Tibial nerve (tissue), 4 donors: ENCODE measurements around the gene TENT4B. TPM values are rescaled to one million over a fixed set of nuclear protein-coding genes. Genes with fewer than 3 reads are reported as not detected.
A peak's percentile ranks its signal among the peaks of the same experiment; 100 is the strongest.

ENCODE experiments used
- DNase-seq, 2 donors: peaks; one replicate each; pipeline ENCODE4 v3.0.0-alpha.2; 2019; ENCODE audit warnings: low spot score in 2 of 2
- H3K27ac ChIP-seq, 4 donors: fragments of 200-600 bp; sonication (generic) in 3 of 4; one replicate each; pipeline ENCODE4 v1.5.1; 2017 to 2019; ENCODE audit warnings: mild to moderate bottlenecking in 1 of 4
- H3K27me3 ChIP-seq, 2 donors: fragments of 200-600 bp; sonication (generic) in 1 of 2; one replicate each; pipeline versions ENCODE4 v1.5.1 to v1.6.0; 2017 to 2019
- H3K36me3 ChIP-seq, 3 donors: fragments of 200-600 bp; sonication (generic); one replicate each; pipeline ENCODE4 v1.5.1; 2018 to 2019
- H3K4me1 ChIP-seq, 4 donors: fragments of 200-600 bp; sonication (generic) in 3 of 4; one replicate each; pipeline ENCODE4 v1.5.1; 2017 to 2019
- H3K4me3 ChIP-seq, 4 donors: fragments of 200-600 bp; sonication (generic) in 3 of 4; one replicate each; pipeline ENCODE4 v1.5.1; 2017 to 2019; ENCODE audit warnings: mild to moderate bottlenecking in 1 of 4, moderate library complexity in 1 of 4
- H3K9me3 ChIP-seq, 4 donors: fragments of 200-600 bp; sonication (generic) in 3 of 4; one replicate each; pipeline ENCODE4 v1.5.1; 2017 to 2019
- CTCF ChIP-seq, 5 experiments: fragments of 200-600 bp in 3 of 5; fragments of 450-650 bp in 2 of 5; sonication (generic) in 3 of 5; IDR thresholded peaks; one replicate each; pipeline ENCODE4 v1.5.1; 2016 to 2019; ENCODE audit warnings: antibody characterized with exemption in 5 of 5, mild to moderate bottlenecking in 3 of 5, moderate library complexity in 2 of 5
- EP300 ChIP-seq, 2 donors: sonication (generic); formaldehyde crosslinking; IDR thresholded peaks; one replicate each; pipeline ENCODE4 v1.6.1; 2017; ENCODE audit warnings: antibody characterized with exemption in 2 of 2, mild to moderate bottlenecking in 1 of 2
- POLR2A ChIP-seq, 2 donors: fragments of 450-650 bp; IDR thresholded peaks; one replicate each; pipeline ENCODE4 v1.6.1; 2017; ENCODE audit warnings: antibody characterized with exemption in 2 of 2, mild to moderate bottlenecking in 2 of 2, moderate library complexity in 2 of 2
- whole genome bisulfite sequencing, 2 donors: methylation state at CpG; one replicate each; pipeline ENCODE4 v1.1.5; 2018; 5-methylcytosine and 5-hydroxymethylcytosine counted together
- total RNA-seq, 4 donors: library from RNA; depleted of rRNA; stranded (reverse); fragments of >200 nt; gene quantifications; one replicate each; pipeline ENCODE4 v1.1.0, GENCODE V29; 2016

Gene TENT4B
- total RNA-seq, 4 donors from 2014 or later: 11.7 to 18.6 (median 16.5) TPM

GRCh38 chr16:50192386-50193050 is 39.4 kb downstream of the TENT4B start:
- DNase-seq: no peak
- H3K4me1 ChIP-seq: peaks cover 0 to 48% (median 19%) of the 10 kb centered on the region in 4 donors
- H3K27me3 ChIP-seq: no peaks in the 10 kb centered on the region
- no peaks in the 10 kb centered on the region for H3K36me3 ChIP-seq
- H3K27ac ChIP-seq: no peak overlapping the region
- TF ChIP-seq POLR2A (IDR thresholded peaks at IDR 0.05): no peak
- TF ChIP-seq CTCF (IDR thresholded peaks at IDR 0.05): no peak
- no peak for TF ChIP-seq EP300 (IDR thresholded peaks at IDR 0.05)
- H3K9me3 ChIP-seq: no peaks in the 10 kb centered on the region
- H3K4me3 ChIP-seq: no peak overlapping the region
- 94 to 98% methylated on average over 2 of the region's 2 CpGs for WGBS, 2 donors

DNA sequence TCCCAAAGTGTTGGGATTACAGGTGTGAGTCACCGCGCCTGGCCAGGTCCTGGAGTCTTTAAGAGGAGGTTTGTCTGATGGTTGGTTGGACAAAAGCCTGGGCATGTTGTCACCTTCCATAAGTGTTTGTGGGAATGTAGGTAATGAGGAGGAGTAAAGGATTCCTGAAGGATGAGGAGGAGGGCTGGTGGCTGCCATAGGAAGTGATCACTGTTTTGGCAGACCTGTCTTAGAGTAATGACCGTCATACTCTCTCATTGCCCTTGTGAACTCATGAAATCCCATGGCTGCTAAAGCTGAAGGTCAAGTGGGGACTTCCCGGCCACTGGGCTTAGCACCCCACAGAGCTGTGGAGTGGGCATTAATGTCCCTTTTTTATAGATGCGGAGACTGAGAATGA is 40.5 kb downstream of the TENT4B start:
- Histone ChIP-seq H3K4me1 (peaks cover 0 to 50% (median 19%) of the 10 kb centered on the region in 4 donors), H3K27me3 (no peaks in the 10 kb centered on the region), H3K36me3 (no peaks in the 10 kb centered on the region), H3K4me3 (no peak overlapping the region), H3K27ac (no peak overlapping the region), H3K9me3 (no peaks in the 10 kb centered on the region)
- TF ChIP-seq EP300 (IDR thresholded peaks at IDR 0.05): no peak
- DNase-seq: no peak
- WGBS, 2 donors: 69 to 71% methylated on average over 5 of the region's 5 CpGs

DNA sequence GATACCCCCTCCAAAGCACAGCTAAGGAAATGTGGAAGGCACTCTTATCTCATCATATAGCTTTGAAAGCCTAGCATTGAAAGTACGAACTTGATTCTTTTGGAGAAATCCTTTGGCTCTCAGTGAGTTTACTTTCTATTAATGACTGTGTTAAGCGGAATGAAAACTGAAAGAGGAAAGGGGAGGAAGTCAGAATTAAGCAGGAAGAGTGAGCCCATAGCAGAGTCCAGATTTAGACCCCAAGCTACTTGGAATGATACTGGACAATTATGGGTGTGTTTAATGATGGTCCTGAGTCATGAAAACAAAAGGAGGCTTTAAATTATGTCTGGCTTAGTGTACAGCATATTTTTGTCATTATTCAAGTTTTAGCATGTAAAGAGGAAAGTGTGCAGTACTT is 42.2 kb downstream of the TENT4B start:
- Histone ChIP-seq H3K27ac (peak overlapping the region in 1 of 4 donors; percentile 42), H3K27me3 (no peaks in the 10 kb centered on the region), H3K4me3 (no peak overlapping the region), H3K4me1 (peaks cover 0 to 43% (median 13%) of the 10 kb centered on the region in 4 donors), H3K36me3 (no peaks in the 10 kb centered on the region), H3K9me3 (no peaks in the 10 kb centered on the region)
- TF ChIP-seq CTCF (IDR thresholded peaks at IDR 0.05) (no peak), EP300 (IDR thresholded peaks at IDR 0.05) (no peak), POLR2A (IDR thresholded peaks at IDR 0.05) (no peak)
- 23 to 26% methylated on average over 2 of the region's 2 CpGs for WGBS, 2 donors
- DNase-seq: no peak

DNA sequence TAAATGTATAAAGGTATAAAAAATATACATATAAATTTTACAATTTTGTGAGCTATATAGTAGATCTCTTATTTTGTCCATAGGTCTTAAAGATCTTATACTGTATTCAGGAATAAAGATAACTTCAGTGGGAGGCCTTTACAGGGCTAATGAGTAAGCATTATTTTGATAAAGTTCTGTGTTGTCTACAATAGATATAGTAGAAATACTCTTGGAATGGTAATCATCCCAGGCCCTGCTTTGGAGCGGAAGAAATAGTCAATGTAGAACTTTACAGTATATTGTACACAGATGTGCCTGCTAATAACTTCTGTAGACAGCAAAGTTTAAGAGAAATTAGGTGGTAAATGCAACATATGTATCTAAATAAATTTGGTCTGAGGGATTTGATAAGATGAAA is 42.6 kb downstream of the TENT4B start:
- H3K27me3 ChIP-seq: no peaks in the 10 kb centered on the region
- H3K36me3 ChIP-seq: no peaks in the 10 kb centered on the region
- no peaks in the 10 kb centered on the region for H3K9me3 ChIP-seq
- WGBS, 2 donors: 72 to 74% methylated on average over 1 of the region's 1 CpG
- DNase-seq: no peak
- no peak overlapping the region for H3K4me3 ChIP-seq
- TF ChIP-seq CTCF (IDR thresholded peaks at IDR 0.05) (no peak), EP300 (IDR thresholded peaks at IDR 0.05) (no peak), POLR2A (IDR thresholded peaks at IDR 0.05) (no peak)
- H3K27ac ChIP-seq: peak overlapping the region in 1 of 4 donors; percentile 42
- peaks cover 0 to 38% (median 13%) of the 10 kb centered on the region in 4 donors for H3K4me1 ChIP-seq

DNA sequence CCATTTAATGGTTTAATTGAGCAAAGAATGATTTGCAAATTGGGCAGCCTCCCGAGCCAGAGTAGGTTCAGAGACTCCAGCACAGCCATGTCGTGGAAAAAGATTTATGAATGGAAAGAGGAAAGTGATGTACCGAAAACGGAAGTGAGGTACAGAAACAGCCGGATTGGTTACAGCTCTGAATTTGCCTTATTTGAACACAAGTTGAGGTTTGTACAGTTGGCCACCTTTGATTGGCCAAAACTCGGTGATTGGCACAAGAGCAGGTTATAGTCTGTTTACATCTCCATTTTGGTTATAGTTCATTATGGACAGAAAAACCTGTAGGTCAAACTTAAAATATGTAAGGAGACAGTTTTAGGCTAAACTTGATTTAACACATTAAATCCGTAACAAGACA is 44.5 kb downstream of the TENT4B start:
- peaks cover 0 to 48% (median 21%) of the 10 kb centered on the region in 4 donors for H3K4me1 ChIP-seq

More for the DNA sequence above, 44.5 kb downstream of the TENT4B start:
- Histone ChIP-seq H3K9me3 (no peaks in the 10 kb centered on the region), H3K4me3 (no peak overlapping the region), H3K36me3 (no peaks in the 10 kb centered on the region), H3K27me3 (no peaks in the 10 kb centered on the region), H3K27ac (no peak overlapping the region)
- no peak for DNase-seq
- WGBS, 2 donors: 92 to 95% methylated on average over 7 of the region's 7 CpGs
- TF ChIP-seq POLR2A (IDR thresholded peaks at IDR 0.05) (no peak), EP300 (IDR thresholded peaks at IDR 0.05) (no peak), CTCF (IDR thresholded peaks at IDR 0.05) (no peak)
